Adrenal gland (tissue), 19 donors: Measurements from ENCODE around the gene NXPE4. TPM values are rescaled to one million over a fixed set of nuclear protein-coding genes. Genes with fewer than 3 reads are reported as not detected.
"Not testable (repeated sequence)": the region's sequence is repeated elsewhere in the genome, so short reads cannot be mapped to it uniquely, and the experiment has no call there.

Experiments used
- DNase-seq, 7 donors: peaks; one replicate each; pipeline ENCODE4 v3.0.0-alpha.2; 2019 to 2020
- H3K27ac ChIP-seq, 5 donors: fragments of 200-600 bp; sonication (generic) in 4 of 5; 1 replicate in 3 of 5; 2 replicates in 2 of 5; pipeline versions ENCODE4 v1.5.1 to v1.8.0; 2016 to 2020; ENCODE audit warnings: mild to moderate bottlenecking in 1 of 5
- H3K27me3 ChIP-seq: fragments of 200-600 bp; 2 replicates; pipeline ENCODE4 v1.8.0; 2021
- H3K36me3 ChIP-seq, 2 donors: fragments of 200-600 bp; replicated peaks in 1 of 2; 1 replicate in 1 of 2; 2 replicates in 1 of 2; pipeline versions ENCODE4 v1.5.1 to v1.8.0; 2018 to 2022
- H3K4me1 ChIP-seq, 2 donors: fragments of 200-600 bp; replicated peaks in 1 of 2; 1 replicate in 1 of 2; 2 replicates in 1 of 2; pipeline versions ENCODE4 v1.5.1 to v1.8.0; 2018 to 2021
- H3K4me3 ChIP-seq, 4 donors: fragments of 200-600 bp; sonication (generic) in 3 of 4; one replicate each; pipeline ENCODE4 v1.5.1; 2016 to 2018
- H3K9me3 ChIP-seq, 3 donors: fragments of 200-600 bp; sonication (generic) in 1 of 3; replicated peaks in 1 of 3; 1 replicate in 2 of 3; 2 replicates in 1 of 3; pipeline versions ENCODE4 v1.5.1 to v1.8.0; 2016 to 2021
- POLR2A ChIP-seq, 2 donors: fragments of 450-650 bp; IDR thresholded peaks; one replicate each; pipeline ENCODE4 v1.6.1; 2017; ENCODE audit warnings: antibody characterized with exemption in 2 of 2, mild to moderate bottlenecking in 2 of 2, moderate library complexity in 1 of 2
- WGBS, 4 donors: extraction: QIAGEN DNeasy Blood & Tissue Kit in 2 of 4; methylation state at CpG; one replicate each; pipeline versions ENCODE4 v1.1.5 to v1.1.7; 2013 to 2017; 5-methylcytosine and 5-hydroxymethylcytosine counted together
- intact Hi-C, 2 donors: fragments of 100-400 bp; cut with DNase I; formaldehyde crosslinking; loops; one replicate each; pipeline versions ENCODE4 v1.14.1 to v1.15.0; 2022 to 2023
- long read RNA-seq, 10 donors: library from polyadenylated mRNA in 3 of 10; unstranded in 2 of 10; stranded (forward) in 1 of 10; transcript quantifications; one replicate each; pipeline ENCODE4 v2.0.0 and lab custom pipeline, GENCODE V29; 2021 to 2026
- polyA plus RNA-seq, 3 donors: library from polyadenylated mRNA; stranded (reverse); fragments of 200-250 nt in 2 of 3; fragments of 350-450 nt in 1 of 3; fragmentation: Illumina TruSeq in 1 of 3; extraction: RNeasy Lipid Tissue Mini Kit (QIAGEN cat#74804) in 1 of 3; gene quantifications; one replicate each; pipeline ENCODE4 v1.2.3, GENCODE V29; 2013 to 2014
- total RNA-seq, 9 donors: library from RNA; depleted of rRNA in 4 of 9; stranded (reverse); fragments of >200 nt in 4 of 9; fragments of 120-200 nt in 1 of 9; fragmentation: NEBNext Ultra II Directional in 1 of 9; extraction: Animal tissue kit (Norgen Biotek cat#: 25700) in 1 of 9; gene quantifications; one replicate each; pipeline versions ENCODE4 v1.1.0 to v1.2.4, GENCODE V29; 2013 to 2023
- TF ChIP-seq, protein P1 (sequence below), 6 experiments: fragments of 450-650 bp in 4 of 6; fragments of 200-600 bp in 2 of 6; sonication (generic) in 1 of 6; IDR thresholded peaks; 1 replicate in 5 of 6; 2 replicates in 1 of 6; pipeline versions ENCODE4 v1.5.1 to v1.8.0; 2016 to 2021; ENCODE audit warnings: antibody characterized with exemption in 6 of 6, mild to moderate bottlenecking in 2 of 6, moderate library complexity in 1 of 6
- donor health status: healthy with polysubstance abuse.
- donor health status: Bipolar disorder and iron deficiency.
- donor health status: DM: yes; HTN: yes; CAD: no.
- donor health status: DM: no; HTN: no; CAD: no.
- donor health status: DM: no; HTN: no; CAD: no.
- donor health status: DM: yes; HTN: yes; CAD: no.

The NXPE4 gene
- total RNA-seq (not detected), polyA plus RNA-seq (not detected)
- long read RNA-seq, donor 1, result 0 reads
- long read RNA-seq, donor 2, result 0 reads
- long read RNA-seq, donor 3, result 0 reads
- long read RNA-seq, donor 4, result 0 reads
- long read RNA-seq, donor 5, result 0 reads
- long read RNA-seq, donor 6, result 0 reads
- long read RNA-seq, donor 7, result 0 reads
- long read RNA-seq, donor 8, result 0 reads
- long read RNA-seq, donor 9, result 0 reads
- long read RNA-seq, donor 10, result 0 reads

DNA sequence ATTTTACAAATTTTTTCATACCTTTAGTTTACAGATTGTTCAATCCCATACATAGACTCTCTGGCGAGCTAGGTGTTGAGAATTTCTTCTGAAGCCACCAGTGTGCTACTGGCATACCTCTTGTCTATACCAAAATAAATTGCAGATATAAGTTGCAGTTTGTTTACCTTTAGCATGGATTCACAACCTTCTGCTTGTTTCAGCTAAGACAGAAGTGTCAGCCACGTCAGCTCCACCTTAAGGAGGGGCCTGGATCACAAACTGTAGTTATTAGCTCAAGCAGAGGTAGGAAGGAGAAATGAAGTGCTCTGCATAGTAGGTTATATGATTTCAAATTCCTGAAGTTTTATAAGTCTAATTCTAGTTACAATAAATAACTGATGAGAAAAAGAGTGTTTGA is at the start of gene NXPE4:
NXPE4 (minus strand) TSS at position 216 of the 400 bp plus-strand sequence. CDS start 1,027 bp downstream, outside the sequence.
- H3K36me3 ChIP-seq, result no peaks in the 10 kb centered on the region
- DNase-seq, result no peak
- no peak within 1 kb of the TSS for H3K4me3 ChIP-seq
- intact Hi-C loops, result no loop called here
- WGBS, 4 donors, result 64 to 70% (median 65%) methylated on average over 2 of the region's 2 CpGs
- no peaks in the 10 kb centered on the region for H3K4me1 ChIP-seq
- H3K9me3 ChIP-seq, result no peaks in the 10 kb centered on the region
- no peak within 1 kb of the TSS for H3K27ac ChIP-seq
- H3K27me3 ChIP-seq, result no peaks in the 10 kb centered on the region
- TF ChIP-seq, protein P1, sequence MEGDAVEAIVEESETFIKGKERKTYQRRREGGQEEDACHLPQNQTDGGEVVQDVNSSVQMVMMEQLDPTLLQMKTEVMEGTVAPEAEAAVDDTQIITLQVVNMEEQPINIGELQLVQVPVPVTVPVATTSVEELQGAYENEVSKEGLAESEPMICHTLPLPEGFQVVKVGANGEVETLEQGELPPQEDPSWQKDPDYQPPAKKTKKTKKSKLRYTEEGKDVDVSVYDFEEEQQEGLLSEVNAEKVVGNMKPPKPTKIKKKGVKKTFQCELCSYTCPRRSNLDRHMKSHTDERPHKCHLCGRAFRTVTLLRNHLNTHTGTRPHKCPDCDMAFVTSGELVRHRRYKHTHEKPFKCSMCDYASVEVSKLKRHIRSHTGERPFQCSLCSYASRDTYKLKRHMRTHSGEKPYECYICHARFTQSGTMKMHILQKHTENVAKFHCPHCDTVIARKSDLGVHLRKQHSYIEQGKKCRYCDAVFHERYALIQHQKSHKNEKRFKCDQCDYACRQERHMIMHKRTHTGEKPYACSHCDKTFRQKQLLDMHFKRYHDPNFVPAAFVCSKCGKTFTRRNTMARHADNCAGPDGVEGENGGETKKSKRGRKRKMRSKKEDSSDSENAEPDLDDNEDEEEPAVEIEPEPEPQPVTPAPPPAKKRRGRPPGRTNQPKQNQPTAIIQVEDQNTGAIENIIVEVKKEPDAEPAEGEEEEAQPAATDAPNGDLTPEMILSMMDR (IDR thresholded peaks at IDR 0.05), result no peak
- TF ChIP-seq POLR2A (IDR thresholded peaks at IDR 0.05), result no peak

- H3K4me1 ChIP-seq, H3K36me3 ChIP-seq, H3K4me3 ChIP-seq, DNase-seq, intact Hi-C loops, H3K27me3 ChIP-seq, H3K27ac ChIP-seq, H3K9me3 ChIP-seq: not testable (repeated sequence)
- WGBS, 4 donors, result 89 to 97% (median 95%) methylated on average over 6 of the region's 6 CpGs
Measured at GRCh38 chr11:114639440-114639839, 43.9 kb upstream of the NXPE4 start.

DNA sequence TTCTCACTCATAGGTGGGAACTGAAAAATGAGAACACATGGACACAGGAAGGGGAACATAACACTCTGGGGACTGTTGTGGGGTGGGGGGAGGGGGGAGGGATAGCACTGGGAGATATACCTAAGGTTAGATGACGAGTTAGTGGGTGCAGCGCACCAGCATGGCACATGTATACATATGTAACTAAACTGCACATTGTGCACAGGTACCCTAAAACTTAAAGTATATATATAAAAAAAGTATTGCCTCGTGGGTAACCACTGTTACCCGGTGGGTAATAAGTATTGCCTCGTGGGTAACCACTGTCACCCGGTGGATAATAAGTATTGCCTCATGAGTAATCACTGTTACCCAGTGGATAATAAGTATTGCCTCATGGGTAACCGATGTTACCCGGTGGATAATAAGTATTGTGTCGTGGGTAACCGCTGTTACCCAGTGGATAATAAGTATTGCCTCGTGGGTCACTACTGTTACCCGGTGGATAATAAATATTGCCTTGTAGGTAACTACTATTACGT is 35.9 kb upstream of the NXPE4 start:
- DNase-seq, H3K27ac ChIP-seq, H3K27me3 ChIP-seq, H3K36me3 ChIP-seq, H3K4me3 ChIP-seq, H3K4me1 ChIP-seq, intact Hi-C loops, H3K9me3 ChIP-seq: not testable (repeated sequence)
- 89 to 95% (median 91%) methylated on average over 13 of the region's 13 CpGs for WGBS, 4 donors

- no peaks in the 10 kb centered on the region for H3K36me3 ChIP-seq
- no peaks in the 10 kb centered on the region for H3K9me3 ChIP-seq
- no peak overlapping the region for H3K27ac ChIP-seq
- no peak for DNase-seq
- H3K4me1 ChIP-seq, result no peaks in the 10 kb centered on the region
- no peak overlapping the region for H3K4me3 ChIP-seq
- TF ChIP-seq POLR2A (IDR thresholded peaks at IDR 0.05), result no peak
- TF ChIP-seq, protein P1 (IDR thresholded peaks at IDR 0.05), result no peak
- H3K27me3 ChIP-seq, result no peaks in the 10 kb centered on the region
- intact Hi-C loops, result no loop called here
- 70 to 85% (median 84%) methylated on average over 7 of the region's 7 CpGs for WGBS, 4 donors
Measured at GRCh38 chr11:114625294-114625693, 29.7 kb upstream of the NXPE4 start.

- WGBS, 4 donors, result 77 to 85% (median 82%) methylated on average over 9 to 10 of the region's 10 CpGs
- no peak for DNase-seq
- intact Hi-C loops, result no loop called here
- Histone ChIP-seq H3K27ac (no peak overlapping the region), H3K9me3 (no peaks in the 10 kb centered on the region), H3K4me1 (no peaks in the 10 kb centered on the region), H3K36me3 (no peaks in the 10 kb centered on the region), H3K27me3 (no peaks in the 10 kb centered on the region), H3K4me3 (no peak overlapping the region)
- TF ChIP-seq POLR2A (IDR thresholded peaks at IDR 0.05), result no peak
- TF ChIP-seq, protein P1 (IDR thresholded peaks at IDR 0.05), result no peak
Measured at GRCh38 chr11:114624455-114625207, 29.0 kb upstream of the NXPE4 start.
